Panc1 (cell line): ENCODE results near the gene CYP39A1. TPM values are rescaled to one million over a fixed set of nuclear protein-coding genes. Genes with fewer than 3 reads are reported as not detected.

Source experiments
- ATAC-seq: fragments of 200-7000 bp; cut with Tn5 transposase; 2 replicates; pipeline ENCODE4 v1.9.1; 2020; ENCODE audit warnings: mild to moderate bottlenecking, moderate library complexity
- BruUV-seq: library from RNA; stranded (reverse); fragments of 400-500 nt; replicated peaks from 2 replicates; lab custom pipeline; 2021; lab: Mats Ljungman, UMichigan
- CTCF ChIA-PET: fragments of 300-600 bp; sonication (Branson Sonifier 250); formaldehyde crosslinking; loops from one replicate; lab custom pipeline; 2022; ENCODE audit warnings: antibody characterized with exemption; lab: Charles Lee
- POLR2A ChIA-PET: fragments of 300-600 bp; sonication (Branson Sonifier 250); formaldehyde crosslinking; loops from one replicate; lab custom pipeline; 2022; ENCODE audit warnings: antibody characterized with exemption; lab: Charles Lee
- DNase-seq: peaks from one replicate; pipeline ENCODE4 v3.0.0-alpha.2; 2010; ENCODE audit warnings: low read depth, low spot score
- H3K27ac ChIP-seq: 2 replicates; pipeline ENCODE4 v1.5.1; 2011; ENCODE audit warnings: mild to moderate bottlenecking, low read length, inconsistent platforms
- H3K27me3 ChIP-seq: fragments of 200-500 bp; sonication (Bioruptor generic); 2 replicates; pipeline ENCODE4 v1.6.0; 2014; ENCODE audit warnings: low read length, inconsistent platforms; ENCODE audit not compliant: control insufficient read depth, insufficient read depth
- H3K36me3 ChIP-seq: fragments of 200-500 bp; sonication (Bioruptor generic); 2 replicates; pipeline ENCODE4 v1.5.1; 2014; ENCODE audit warnings: inconsistent platforms, mild to moderate bottlenecking, low read length, moderate library complexity; ENCODE audit not compliant: control insufficient read depth, insufficient read depth
- H3K4me1 ChIP-seq: 2 replicates; pipeline ENCODE4 v1.5.1; 2011; ENCODE audit warnings: inconsistent platforms, mild to moderate bottlenecking, low read length, moderate library complexity; ENCODE audit not compliant: control insufficient read depth, insufficient read depth
- H3K4me3 ChIP-seq, 2 experiments: 2 replicates each; pipeline ENCODE4 v1.5.1; 2011 to 2012; ENCODE audit warnings: low read depth in 2 of 2, low read length in 2 of 2, mild to moderate bottlenecking in 2 of 2, inconsistent platforms in 1 of 2, moderate library complexity in 1 of 2
- H3K9me3 ChIP-seq: fragments of 200-500 bp; sonication (Bioruptor generic); 2 replicates; pipeline ENCODE4 v1.5.1; 2014; ENCODE audit warnings: low read depth, mild to moderate bottlenecking, inconsistent platforms, low read length, moderate library complexity; ENCODE audit not compliant: control insufficient read depth, insufficient read depth
- CTCF ChIP-seq: fragments of 450-650 bp; IDR thresholded peaks from 2 replicates; pipeline ENCODE4 v1.5.1; 2017; ENCODE audit warnings: mild to moderate bottlenecking
- POLR2AphosphoS5 ChIP-seq: IDR thresholded peaks from 2 replicates; pipeline ENCODE4 v1.6.1; 2012; ENCODE audit warnings: mild to moderate bottlenecking, low read depth, low read length, moderate library complexity
- SIN3A ChIP-seq: IDR thresholded peaks from 2 replicates; pipeline ENCODE4 v1.6.1; 2012; ENCODE audit warnings: low read depth, mild to moderate bottlenecking, low read length, moderate library complexity, borderline replicate concordance; ENCODE audit not compliant: insufficient read depth
- TCF7L2 ChIP-seq: IDR thresholded peaks from 2 replicates; pipeline ENCODE4 v1.6.1; 2011; ENCODE audit warnings: mild to moderate bottlenecking, low read depth, low read length, inconsistent platforms
- in situ Hi-C: cut with HindIII; loops from 2 replicates; pipeline ENCODE4 v1.10.0; 2016; ENCODE audit warnings: low sequenced_read_pairs, low pct_unique_long_range_greater_than_20kb
- intact Hi-C: fragments of 100-400 bp; cut with micrococcal nuclease; formaldehyde crosslinking; loops from one replicate; pipeline ENCODE4 v1.10.0; 2022; ENCODE audit not compliant: unreplicated experiment
- total RNA-seq: library from RNA; stranded (reverse); gene quantifications from one replicate; pipeline ENCODE4 v1.2.1, GENCODE V29; 2021; ENCODE audit not compliant: unreplicated experiment
- TF ChIP-seq, protein P1 (sequence below), 2 experiments: IDR thresholded peaks; 2 replicates each; pipeline ENCODE4 v1.6.1; 2011 to 2012; ENCODE audit warnings: low read depth in 2 of 2, control low read depth in 1 of 2, low read length in 1 of 2, mild to moderate bottlenecking in 1 of 2, moderate library complexity in 1 of 2; ENCODE audit not compliant: insufficient read depth in 1 of 2

The CYP39A1 gene
- total RNA-seq, 1 experiment from 2014 or later, result 0.72 TPM

DNA sequence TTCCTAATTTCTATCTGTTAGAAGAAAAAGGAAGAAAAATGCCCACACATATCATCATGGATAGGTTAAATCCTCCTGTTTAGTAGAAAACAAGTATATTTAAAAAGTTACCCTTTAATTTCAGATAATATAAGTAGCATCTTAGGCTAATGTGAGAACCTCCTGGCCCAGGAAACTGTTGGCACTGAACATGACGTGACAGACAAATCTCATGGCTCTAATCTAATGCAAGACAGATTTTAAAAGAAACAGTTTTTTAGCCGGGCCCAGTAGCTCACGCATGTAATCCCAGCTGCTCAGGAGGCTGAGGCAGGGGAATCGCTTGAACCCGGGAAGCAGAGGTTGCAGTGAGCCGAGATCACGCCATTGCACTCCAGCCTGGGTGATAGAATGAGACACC is 22.9 kb downstream of the CYP39A1 start:
- in situ Hi-C loops, result no loop called here
- POLR2A ChIA-PET, result no interaction called here

DNA sequence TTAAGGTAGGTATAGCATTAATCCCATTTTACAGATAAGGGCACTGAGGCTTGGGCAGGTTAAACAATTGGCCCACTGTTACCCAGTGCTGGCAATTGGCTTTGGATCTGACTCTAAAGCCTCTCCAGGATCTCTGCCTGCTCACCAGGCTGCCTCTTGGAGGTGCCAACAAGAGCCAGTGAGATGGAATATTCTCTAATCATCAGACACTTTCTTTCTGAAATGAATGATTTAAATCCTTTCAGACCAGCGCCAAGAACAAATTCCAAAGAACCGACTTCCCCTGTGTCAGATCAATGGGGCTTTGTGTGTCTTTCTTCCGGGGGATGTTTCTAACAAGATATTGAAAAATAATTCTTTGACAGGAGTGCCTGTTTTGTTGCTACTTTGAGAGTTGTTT is 23.6 kb downstream of the CYP39A1 start:
- TF ChIP-seq CTCF, result no peak
- TF ChIP-seq, protein P1, sequence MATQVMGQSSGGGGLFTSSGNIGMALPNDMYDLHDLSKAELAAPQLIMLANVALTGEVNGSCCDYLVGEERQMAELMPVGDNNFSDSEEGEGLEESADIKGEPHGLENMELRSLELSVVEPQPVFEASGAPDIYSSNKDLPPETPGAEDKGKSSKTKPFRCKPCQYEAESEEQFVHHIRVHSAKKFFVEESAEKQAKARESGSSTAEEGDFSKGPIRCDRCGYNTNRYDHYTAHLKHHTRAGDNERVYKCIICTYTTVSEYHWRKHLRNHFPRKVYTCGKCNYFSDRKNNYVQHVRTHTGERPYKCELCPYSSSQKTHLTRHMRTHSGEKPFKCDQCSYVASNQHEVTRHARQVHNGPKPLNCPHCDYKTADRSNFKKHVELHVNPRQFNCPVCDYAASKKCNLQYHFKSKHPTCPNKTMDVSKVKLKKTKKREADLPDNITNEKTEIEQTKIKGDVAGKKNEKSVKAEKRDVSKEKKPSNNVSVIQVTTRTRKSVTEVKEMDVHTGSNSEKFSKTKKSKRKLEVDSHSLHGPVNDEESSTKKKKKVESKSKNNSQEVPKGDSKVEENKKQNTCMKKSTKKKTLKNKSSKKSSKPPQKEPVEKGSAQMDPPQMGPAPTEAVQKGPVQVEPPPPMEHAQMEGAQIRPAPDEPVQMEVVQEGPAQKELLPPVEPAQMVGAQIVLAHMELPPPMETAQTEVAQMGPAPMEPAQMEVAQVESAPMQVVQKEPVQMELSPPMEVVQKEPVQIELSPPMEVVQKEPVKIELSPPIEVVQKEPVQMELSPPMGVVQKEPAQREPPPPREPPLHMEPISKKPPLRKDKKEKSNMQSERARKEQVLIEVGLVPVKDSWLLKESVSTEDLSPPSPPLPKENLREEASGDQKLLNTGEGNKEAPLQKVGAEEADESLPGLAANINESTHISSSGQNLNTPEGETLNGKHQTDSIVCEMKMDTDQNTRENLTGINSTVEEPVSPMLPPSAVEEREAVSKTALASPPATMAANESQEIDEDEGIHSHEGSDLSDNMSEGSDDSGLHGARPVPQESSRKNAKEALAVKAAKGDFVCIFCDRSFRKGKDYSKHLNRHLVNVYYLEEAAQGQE (IDR thresholded peaks at IDR 0.05; ENCODE audit: insufficient read depth in 1 of 2, low read depth in 2 of 2, low read length in 1 of 2), result no peak
- no peak for TF ChIP-seq TCF7L2
- no peak for TF ChIP-seq POLR2AphosphoS5
- TF ChIP-seq SIN3A, result no peak
- Histone ChIP-seq H3K27ac (no peak overlapping the region), H3K4me1 (no peaks in the 10 kb centered on the region), H3K36me3 (no peaks in the 10 kb centered on the region), H3K27me3 (no peaks in the 10 kb centered on the region), H3K9me3 (no peaks in the 10 kb centered on the region), H3K4me3 (no peak overlapping the region)
- in situ Hi-C loops (no loop called here), intact Hi-C loops (loop anchor here (5.0 kb wide), 1 partner anchor 407 kb away; no protein-coding TSS in a partner anchor)
- CTCF ChIA-PET, result no interaction called here
- BruUV-seq, result no TSS peak
- DNase-seq (no peak), ATAC-seq (no peak)
- POLR2A ChIA-PET, result no interaction called here

More for the DNA sequence above, 22.9 kb downstream of the CYP39A1 start:
- Histone ChIP-seq H3K27me3 (no peaks in the 10 kb centered on the region), H3K4me1 (no peaks in the 10 kb centered on the region), H3K27ac (no peak overlapping the region), H3K9me3 (no peaks in the 10 kb centered on the region), H3K36me3 (no peaks in the 10 kb centered on the region), H3K4me3 (no peak overlapping the region)
- ATAC-seq, result no peak
- TF ChIP-seq CTCF, result no peak
- TF ChIP-seq POLR2AphosphoS5, result no peak
- no peak for TF ChIP-seq TCF7L2
- TF ChIP-seq, protein P1 (IDR thresholded peaks at IDR 0.05; ENCODE audit: insufficient read depth in 1 of 2, low read depth in 2 of 2, low read length in 1 of 2), result no peak
- TF ChIP-seq SIN3A, result no peak
- no peak for DNase-seq
- BruUV-seq, result no TSS peak
- CTCF ChIA-PET, result no interaction called here
- intact Hi-C loops, result loop anchor here (5.0 kb wide), 1 partner anchor 407 kb away; no protein-coding TSS in a partner anchor
